Measurements from ENCODE around the gene PTPRA.
"Not testable (repeated sequence)": the region's sequence is repeated elsewhere in the genome, so short reads cannot be mapped to it uniquely, and the experiment has no call there.

Gene PTPRA

GRCh38 chr20:2888224-2888955 lies 15.1 kb downstream of the PTPRA start:
- Histone ChIP-seq H3K36me3 (ENCODE audit: insufficient read depth, low read length) (no peaks in the 10 kb centered on the region), H3K9me3 (ENCODE audit: control insufficient read depth, insufficient read depth, low read length) (no peaks in the 10 kb centered on the region), H3K9ac (ENCODE audit: low read depth, low read length) (no peak overlapping the region), H3K4me1 (ENCODE audit: insufficient read depth, low read length) (no peaks in the 10 kb centered on the region)

- Histone ChIP-seq H3K9me3 (ENCODE audit: control insufficient read depth, insufficient read depth, low read length) (no peaks in the 10 kb centered on the region), H3K36me3 (ENCODE audit: insufficient read depth, low read length) (no peaks in the 10 kb centered on the region)
Measured at GRCh38 chr20:2889209-2889608, 15.9 kb downstream of the PTPRA start.

DNA sequence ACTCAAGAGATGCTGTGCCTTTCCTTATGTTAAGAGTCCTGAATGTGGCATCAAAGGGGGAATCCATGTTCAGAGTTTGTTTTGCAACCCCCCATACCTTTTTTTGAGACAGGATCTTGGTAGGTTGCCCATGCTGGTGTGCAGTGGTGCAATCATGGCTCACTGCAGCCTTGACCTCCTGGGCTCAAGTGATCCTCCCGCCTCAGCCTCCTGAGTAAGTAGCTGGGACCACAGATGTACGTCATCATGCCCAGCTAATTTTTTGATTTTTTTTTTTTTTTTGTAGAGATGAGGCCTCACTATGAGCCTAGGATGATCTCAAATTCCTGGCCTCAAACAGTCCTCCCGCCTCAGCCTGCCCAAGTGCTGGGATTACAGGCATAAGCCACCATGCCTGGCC lies 16.5 kb downstream of the PTPRA start:
- Histone ChIP-seq H3K9ac (ENCODE audit: low read depth, low read length) (no peak overlapping the region), H3K36me3 (ENCODE audit: insufficient read depth, low read length) (no peaks in the 10 kb centered on the region), H3K4me1 (ENCODE audit: insufficient read depth, low read length) (no peaks in the 10 kb centered on the region), H3K9me3 (ENCODE audit: control insufficient read depth, insufficient read depth, low read length) (no peaks in the 10 kb centered on the region)

More at GRCh38 chr20:2889209-2889608, 15.9 kb downstream of the PTPRA start:
- no peaks in the 10 kb centered on the region for H3K4me1 ChIP-seq (ENCODE audit: insufficient read depth, low read length)
- no peak overlapping the region for H3K9ac ChIP-seq (ENCODE audit: low read depth, low read length)

- H3K9ac ChIP-seq (ENCODE audit: low read depth, low read length), result no peak overlapping the region
- no peaks in the 10 kb centered on the region for H3K4me1 ChIP-seq (ENCODE audit: insufficient read depth, low read length)
- H3K36me3 ChIP-seq (ENCODE audit: insufficient read depth, low read length), result no peaks in the 10 kb centered on the region
- H3K9me3 ChIP-seq (ENCODE audit: control insufficient read depth, insufficient read depth, low read length), result no peaks in the 10 kb centered on the region
Measured at GRCh38 chr20:2890742-2891141, 17.5 kb downstream of the PTPRA start.

- Histone ChIP-seq H3K4me1 (ENCODE audit: insufficient read depth, low read length) (no peaks in the 10 kb centered on the region), H3K9me3 (ENCODE audit: control insufficient read depth, insufficient read depth, low read length) (no peaks in the 10 kb centered on the region), H3K9ac (ENCODE audit: low read depth, low read length) (no peak overlapping the region), H3K36me3 (ENCODE audit: insufficient read depth, low read length) (no peaks in the 10 kb centered on the region)
Measured at GRCh38 chr20:2891343-2891742, 18.1 kb downstream of the PTPRA start.

DNA sequence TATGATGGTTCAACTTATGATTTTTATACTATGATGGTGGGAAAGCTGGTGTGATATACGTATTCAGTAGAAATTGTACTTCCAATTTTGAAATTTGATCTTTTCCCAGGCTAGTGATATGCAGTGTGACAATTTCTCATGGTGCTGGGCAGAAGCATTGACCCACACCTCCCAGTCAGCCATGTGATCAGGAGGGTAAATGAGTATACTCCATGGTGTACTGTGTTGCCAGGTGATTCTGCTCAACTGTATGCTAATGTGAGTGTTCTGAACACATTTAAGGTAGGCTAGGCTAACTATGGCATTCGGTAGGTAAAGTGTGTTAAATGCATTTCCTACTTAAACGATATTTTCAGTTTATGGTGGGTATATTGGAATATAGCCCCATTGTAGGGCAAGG lies 19.1 kb downstream of the PTPRA start:
- H3K4me1 ChIP-seq (ENCODE audit: insufficient read depth, low read length), result no peaks in the 10 kb centered on the region
- no peaks in the 10 kb centered on the region for H3K9me3 ChIP-seq (ENCODE audit: control insufficient read depth, insufficient read depth, low read length)
- H3K36me3 ChIP-seq (ENCODE audit: insufficient read depth, low read length), result no peaks in the 10 kb centered on the region
- no peak overlapping the region for H3K9ac ChIP-seq (ENCODE audit: low read depth, low read length)

DNA sequence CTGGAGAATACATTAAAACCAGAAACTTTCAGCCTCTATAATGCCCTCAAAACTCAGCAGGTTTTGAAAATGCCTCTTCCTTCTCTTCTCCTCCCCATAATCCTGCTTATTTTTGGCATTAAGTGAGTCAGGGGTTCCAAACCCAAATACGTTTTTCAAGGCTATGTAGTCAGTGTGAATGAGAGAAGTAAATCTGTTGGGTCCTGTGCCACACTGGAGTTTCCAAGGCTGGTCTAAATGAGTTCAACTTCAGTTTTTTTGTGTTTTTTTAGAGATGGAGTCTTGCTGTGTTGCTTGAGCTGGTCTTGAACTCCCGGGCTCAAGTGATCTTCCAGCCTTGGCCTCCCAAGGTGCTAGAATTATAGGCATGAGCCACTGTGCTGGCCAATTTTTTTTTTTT lies 20.9 kb downstream of the PTPRA start:
- no peaks in the 10 kb centered on the region for H3K4me1 ChIP-seq (ENCODE audit: insufficient read depth, low read length)
- H3K9ac ChIP-seq (ENCODE audit: low read depth, low read length), result no peak overlapping the region
- H3K36me3 ChIP-seq (ENCODE audit: insufficient read depth, low read length), result no peaks in the 10 kb centered on the region
- H3K9me3 ChIP-seq (ENCODE audit: control insufficient read depth, insufficient read depth, low read length), result no peaks in the 10 kb centered on the region

DNA sequence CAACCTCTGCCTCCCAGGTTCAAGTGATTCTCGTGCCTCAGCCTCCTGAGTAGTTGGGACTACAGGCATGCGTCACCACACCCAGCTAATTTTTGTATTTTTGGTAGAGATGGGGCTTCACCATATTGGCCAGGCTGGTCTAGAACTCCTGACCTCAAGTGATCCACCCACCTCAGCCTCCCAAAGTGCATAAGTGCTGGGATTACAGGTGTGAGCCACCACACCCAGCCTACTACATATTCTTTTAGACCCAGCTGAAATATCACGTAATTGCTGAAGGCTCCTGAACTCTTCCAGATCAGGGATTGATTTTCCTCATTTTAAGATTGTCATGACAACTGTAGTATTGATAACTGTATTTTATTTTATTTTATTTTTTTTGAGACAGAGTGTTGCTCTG lies 21.9 kb downstream of the PTPRA start:
- not testable (repeated sequence) for H3K4me1 ChIP-seq (ENCODE audit: insufficient read depth, low read length); H3K9ac ChIP-seq (ENCODE audit: low read depth, low read length); H3K9me3 ChIP-seq (ENCODE audit: control insufficient read depth, insufficient read depth, low read length); H3K36me3 ChIP-seq (ENCODE audit: insufficient read depth, low read length)

DNA sequence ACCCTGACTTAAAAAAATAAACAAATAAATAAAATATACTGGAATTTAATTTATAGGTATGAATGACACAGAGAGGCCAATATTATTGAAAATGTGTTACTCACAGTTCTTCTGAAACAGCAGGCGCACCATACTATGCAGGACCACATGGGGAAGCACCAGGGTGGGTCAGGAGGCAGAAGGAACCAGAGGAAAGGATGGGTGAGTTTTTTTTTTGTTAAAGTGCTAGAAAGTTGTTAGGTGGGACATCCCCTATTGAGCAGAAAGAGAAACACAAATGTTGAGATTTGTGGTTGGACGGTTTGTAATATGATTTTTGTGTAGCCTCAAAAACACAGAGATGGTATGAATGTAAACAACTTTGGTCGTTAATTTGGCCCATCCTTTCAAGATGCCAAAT lies 26.0 kb downstream of the PTPRA start:
- Histone ChIP-seq H3K9me3 (ENCODE audit: control insufficient read depth, insufficient read depth, low read length) (no peaks in the 10 kb centered on the region), H3K9ac (ENCODE audit: low read depth, low read length) (no peak overlapping the region), H3K4me1 (ENCODE audit: insufficient read depth, low read length) (no peaks in the 10 kb centered on the region), H3K36me3 (ENCODE audit: insufficient read depth, low read length) (no peaks in the 10 kb centered on the region)

DNA sequence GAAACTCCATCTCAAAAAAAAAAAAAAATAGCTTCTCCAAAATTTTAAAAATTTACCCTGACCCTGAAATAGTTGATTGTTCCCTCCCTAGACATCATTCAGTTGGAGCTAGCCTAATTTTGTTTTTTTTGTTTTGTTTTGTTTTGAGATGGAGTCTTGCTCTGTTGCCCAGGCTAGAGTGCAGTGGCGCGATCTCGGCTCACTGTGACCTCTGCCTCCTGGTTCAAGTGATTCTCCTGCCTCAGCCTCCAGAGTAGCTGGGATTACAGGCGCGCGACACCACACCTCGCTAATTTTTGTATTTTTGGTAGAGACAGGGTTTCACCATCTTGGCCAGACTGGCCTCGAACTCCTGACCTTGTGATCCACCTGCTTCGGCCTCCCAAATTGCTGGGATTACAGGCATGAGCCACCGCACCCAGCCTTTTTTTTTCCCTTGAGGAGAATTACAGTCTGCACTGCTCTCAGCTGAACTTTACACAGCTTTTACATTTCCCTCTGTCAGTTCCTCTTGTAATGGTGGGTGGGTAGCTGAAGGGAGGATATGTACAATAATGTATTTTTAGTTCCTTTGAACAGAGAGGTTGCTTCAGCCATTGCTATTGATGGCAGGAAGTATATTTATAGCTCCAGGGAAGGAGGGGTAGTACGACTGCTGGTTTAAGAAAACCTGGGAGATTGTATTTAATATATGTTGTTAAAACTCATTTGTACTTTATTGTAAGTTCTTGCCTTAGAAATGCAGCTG lies 27.7 kb downstream of the PTPRA start:
- Histone ChIP-seq H3K9ac (ENCODE audit: low read depth, low read length) (no peak overlapping the region), H3K9me3 (ENCODE audit: control insufficient read depth, insufficient read depth, low read length) (0 out of 2 replicates have a peak, but pooled peaks cover 2% of the 10 kb centered on the region), H3K36me3 (ENCODE audit: insufficient read depth, low read length) (no peaks in the 10 kb centered on the region)

DNA sequence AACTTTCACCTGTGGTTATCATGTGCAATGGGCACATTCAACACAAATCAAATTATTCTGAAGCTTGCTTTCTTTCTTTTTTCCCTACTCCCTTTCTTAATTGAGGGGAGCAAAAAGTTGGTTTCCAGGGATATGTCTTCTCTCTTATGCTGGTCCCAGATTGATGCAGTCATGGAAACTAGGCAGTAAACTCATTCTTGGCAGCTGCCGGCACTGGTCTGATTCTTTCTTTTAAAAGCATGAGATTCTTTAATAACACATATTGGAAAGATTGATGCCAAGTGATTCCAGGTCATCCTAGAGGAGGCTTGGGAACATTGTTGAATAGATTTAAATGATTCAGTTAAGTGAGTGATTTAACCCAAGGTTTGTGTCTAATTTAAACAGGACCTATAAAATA lies 29.0 kb downstream of the PTPRA start:
- H3K36me3 ChIP-seq (ENCODE audit: insufficient read depth, low read length), result no peaks in the 10 kb centered on the region
- H3K9me3 ChIP-seq (ENCODE audit: control insufficient read depth, insufficient read depth, low read length), result 0 out of 2 replicates have a peak, but pooled peaks cover 2% of the 10 kb centered on the region
- H3K4me1 ChIP-seq (ENCODE audit: insufficient read depth, low read length), result no peaks in the 10 kb centered on the region
- H3K9ac ChIP-seq (ENCODE audit: low read depth, low read length), result no peak overlapping the region

More for the DNA sequence above, 27.7 kb downstream of the PTPRA start:
- no peaks in the 10 kb centered on the region for H3K4me1 ChIP-seq (ENCODE audit: insufficient read depth, low read length)

- Histone ChIP-seq H3K4me1 (ENCODE audit: insufficient read depth, low read length) (no peaks in the 10 kb centered on the region), H3K36me3 (ENCODE audit: insufficient read depth, low read length) (no peaks in the 10 kb centered on the region), H3K9ac (ENCODE audit: low read depth, low read length) (no peak overlapping the region), H3K9me3 (ENCODE audit: control insufficient read depth, insufficient read depth, low read length) (0 out of 2 replicates have a peak, but pooled peaks cover 2% of the 10 kb centered on the region)
Measured at GRCh38 chr20:2902818-2903217, 29.5 kb downstream of the PTPRA start.

GRCh38 chr20:2903686-2904085 lies 30.4 kb downstream of the PTPRA start:
- Histone ChIP-seq H3K9ac (ENCODE audit: low read depth, low read length) (no peak overlapping the region), H3K9me3 (ENCODE audit: control insufficient read depth, insufficient read depth, low read length) (0 out of 2 replicates have a peak, but pooled peaks cover 2% of the 10 kb centered on the region), H3K36me3 (ENCODE audit: insufficient read depth, low read length) (no peaks in the 10 kb centered on the region), H3K4me1 (ENCODE audit: insufficient read depth, low read length) (no peaks in the 10 kb centered on the region)

DNA sequence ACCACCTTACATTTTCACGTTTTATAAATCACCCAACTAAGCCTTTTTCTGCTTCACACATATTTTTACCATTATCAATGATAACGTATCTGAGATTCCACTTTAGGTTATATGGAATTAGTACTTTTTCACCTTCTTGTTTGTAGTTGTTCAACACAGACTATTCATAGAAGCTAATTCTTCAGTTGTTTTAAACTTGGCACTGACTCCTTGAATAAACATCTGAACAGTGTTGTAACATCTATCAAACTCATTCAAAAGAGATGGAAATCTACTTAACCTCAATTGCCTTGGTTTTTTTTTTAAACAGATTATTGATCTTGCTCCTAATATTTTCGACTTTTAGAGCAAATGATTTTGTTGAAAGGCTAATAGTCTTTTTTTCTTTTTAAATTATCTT lies 34.2 kb downstream of the PTPRA start:
- Histone ChIP-seq H3K36me3 (ENCODE audit: insufficient read depth, low read length) (no peaks in the 10 kb centered on the region), H3K9me3 (ENCODE audit: control insufficient read depth, insufficient read depth, low read length) (0 out of 2 replicates have a peak, but pooled peaks cover 2% of the 10 kb centered on the region), H3K4me1 (ENCODE audit: insufficient read depth, low read length) (peaks cover 14% of the 10 kb centered on the region; the same call in 1 of the 2 replicates), H3K9ac (ENCODE audit: low read depth, low read length) (no peak overlapping the region)

DNA sequence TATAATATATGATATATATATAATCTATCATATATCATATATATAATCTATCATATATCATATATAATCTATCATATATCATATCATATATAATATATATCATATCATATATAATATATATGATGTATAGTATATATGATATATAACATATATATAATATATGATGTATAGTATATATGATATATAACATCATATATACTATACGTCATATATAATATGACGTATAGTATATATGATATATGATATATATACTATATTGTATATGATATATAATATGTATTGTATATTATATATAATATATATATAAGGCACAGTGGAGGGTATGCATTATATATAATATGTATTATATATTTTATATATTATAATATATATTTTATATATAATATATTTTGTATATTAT lies 36.7 kb downstream of the PTPRA start:
- Histone ChIP-seq H3K9me3 (ENCODE audit: control insufficient read depth, insufficient read depth, low read length) (0 out of 2 replicates have a peak, but pooled peaks cover 2% of the 10 kb centered on the region), H3K4me1 (ENCODE audit: insufficient read depth, low read length) (peaks cover 14% of the 10 kb centered on the region; the same call in 1 of the 2 replicates), H3K36me3 (ENCODE audit: insufficient read depth, low read length) (no peaks in the 10 kb centered on the region), H3K9ac (ENCODE audit: low read depth, low read length) (no peak overlapping the region)
